Superior temporal gyrus (tissue), 1 donor: ENCODE measurements around the gene FEN1.

ENCODE experiments used
- DNase-seq: peaks from one replicate; pipeline ENCODE4 v3.0.0-alpha.2; 2016; ENCODE audit errors: extremely low spot score

The FEN1 gene

DNA sequence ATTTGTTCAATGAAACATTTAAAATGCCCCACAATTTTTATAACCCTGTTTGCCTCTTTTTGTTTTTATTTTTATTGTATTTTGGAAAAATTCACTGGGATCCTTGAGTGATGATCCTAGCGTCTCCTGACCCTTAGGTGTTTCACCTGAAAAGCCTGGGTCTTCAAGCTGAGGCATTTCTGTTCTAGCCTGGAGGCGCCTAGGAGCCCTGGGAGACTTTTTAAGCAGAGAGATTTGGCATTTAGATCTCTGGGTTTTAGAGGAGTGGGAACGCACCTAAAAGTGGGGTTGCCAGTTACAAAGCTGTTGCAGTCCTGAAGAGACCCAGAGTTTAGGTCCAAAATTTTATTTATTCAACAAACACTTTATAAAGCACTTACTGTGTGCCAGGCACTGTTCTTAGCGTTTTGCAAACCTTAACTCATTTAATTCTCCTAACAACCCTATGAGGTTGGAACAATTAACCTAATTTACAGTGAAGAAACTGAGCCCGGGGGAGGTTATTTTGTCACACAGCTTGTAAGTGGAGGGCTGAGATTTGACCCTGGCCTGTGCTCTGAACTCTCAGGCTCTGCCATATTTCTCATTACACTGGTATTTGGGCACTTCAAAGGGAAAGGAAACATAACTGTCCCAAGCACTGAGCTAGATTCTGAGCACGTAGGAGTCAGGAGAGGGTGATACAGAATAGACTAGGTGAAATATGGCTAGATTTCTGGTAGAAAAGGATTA is 24.9 kb downstream of the FEN1 start:
- no peak for DNase-seq

- DNase-seq = no peak
Measured at GRCh38 chr11:61820174-61820573, 27.5 kb downstream of the FEN1 start.

GRCh38 chr11:61826930-61827570 is 34.3 kb downstream of the FEN1 start:
- DNase-seq = peak; percentile 50

DNA sequence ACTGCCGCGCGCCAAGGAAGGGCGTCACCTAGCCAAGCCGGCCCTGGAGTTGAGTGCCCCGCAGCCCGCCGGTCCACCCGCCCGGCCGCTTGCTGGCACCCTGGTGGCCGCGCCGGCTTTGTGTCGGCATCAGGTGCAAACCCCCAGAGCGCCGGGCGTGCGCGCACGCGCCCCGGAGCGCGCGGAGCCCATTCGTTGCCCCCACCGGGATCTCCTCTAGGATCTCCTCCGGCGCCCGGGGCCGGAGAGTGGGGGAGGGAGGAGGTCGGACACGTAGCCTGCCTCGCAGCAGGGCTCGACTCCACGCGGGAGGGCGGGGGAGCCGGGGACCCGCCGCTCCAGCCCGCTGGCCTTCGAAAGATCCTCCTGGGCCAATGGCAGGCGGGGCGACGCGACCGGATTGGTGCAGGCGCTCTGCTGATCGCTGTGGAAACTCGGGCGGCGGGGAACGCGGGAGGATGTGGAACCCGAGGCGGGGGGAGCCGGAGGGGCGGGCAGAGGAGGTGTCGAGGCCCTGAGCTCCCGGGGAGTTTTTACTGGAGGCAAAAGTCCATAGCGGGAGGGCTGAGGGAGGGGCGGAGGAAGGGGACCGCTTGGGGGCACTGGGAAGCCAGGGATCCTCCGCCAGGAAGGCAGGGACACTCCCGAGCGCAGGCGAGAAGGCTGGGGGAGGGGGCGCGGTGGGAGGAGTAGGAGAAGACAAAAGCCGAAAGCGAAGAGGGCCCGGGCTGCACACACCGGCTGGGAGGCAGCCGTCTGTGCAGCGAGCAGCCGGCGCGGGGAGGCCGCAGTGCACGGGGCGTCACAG is 35.1 kb downstream of the FEN1 start, which contains the start of gene FADS2:
Gene FADS2 (plus strand): TSS at position 730 of the 808 bp plus-strand sequence. CDS start 91 bp downstream, outside the sequence.
- peak; percentile 87 for DNase-seq

GRCh38 chr11:61828379-61828628 is 35.6 kb downstream of the FEN1 start:
- DNase-seq = no peak

- peak; percentile 42 for DNase-seq
Measured at GRCh38 chr11:61828629-61829407, 36.1 kb downstream of the FEN1 start.

GRCh38 chr11:61829806-61830205 is 37.1 kb downstream of the FEN1 start:
- no peak for DNase-seq

GRCh38 chr11:61830237-61831105 is 37.8 kb downstream of the FEN1 start:
- DNase-seq = no peak

DNA sequence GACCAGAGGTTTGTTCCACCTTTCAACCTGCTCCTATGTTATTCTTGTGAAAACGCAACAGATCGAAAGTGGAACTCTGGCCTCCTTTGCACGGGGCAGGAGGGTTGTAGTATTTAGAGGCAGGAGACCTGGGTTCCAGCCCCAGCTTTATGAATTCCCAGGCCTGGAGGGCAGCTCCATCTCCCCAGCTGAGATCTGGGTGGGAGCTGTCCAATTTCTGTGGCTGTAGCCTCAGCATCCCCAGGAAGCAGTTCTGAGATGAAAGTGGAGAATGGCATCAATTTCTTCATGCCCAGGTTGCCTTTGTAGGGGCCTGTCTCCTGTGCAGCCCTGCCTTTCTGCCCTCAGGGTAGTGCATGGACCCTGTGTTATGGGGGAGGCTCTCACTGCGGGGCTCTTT is 39.5 kb downstream of the FEN1 start:
- no peak for DNase-seq

GRCh38 chr11:61832754-61833153 is 40.0 kb downstream of the FEN1 start:
- DNase-seq = no peak

DNA sequence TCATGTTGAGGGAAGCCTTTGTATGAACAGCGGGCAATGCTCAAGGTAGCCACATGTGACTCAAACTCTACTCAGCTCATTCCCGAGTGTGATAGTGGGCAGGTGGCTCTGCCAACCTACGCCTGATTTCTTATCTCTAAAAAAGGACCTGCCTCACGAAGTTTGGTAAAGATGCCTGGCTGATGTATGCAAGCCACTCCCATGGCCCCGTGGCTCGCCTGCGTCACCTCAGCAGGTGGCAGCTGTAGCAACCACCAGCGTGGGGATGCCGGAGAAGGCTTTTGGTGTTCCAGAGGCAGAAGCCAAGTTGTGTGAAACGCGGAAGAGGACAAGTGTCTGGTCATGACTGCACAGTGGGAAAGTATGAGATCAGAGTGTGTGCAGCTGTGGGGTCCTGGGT is 40.8 kb downstream of the FEN1 start:
- DNase-seq = no peak

GRCh38 chr11:61833926-61834277 is 41.2 kb downstream of the FEN1 start:
- DNase-seq = no peak

- peak; percentile 31 for DNase-seq
Measured at GRCh38 chr11:61834278-61835048, 41.8 kb downstream of the FEN1 start.

DNA sequence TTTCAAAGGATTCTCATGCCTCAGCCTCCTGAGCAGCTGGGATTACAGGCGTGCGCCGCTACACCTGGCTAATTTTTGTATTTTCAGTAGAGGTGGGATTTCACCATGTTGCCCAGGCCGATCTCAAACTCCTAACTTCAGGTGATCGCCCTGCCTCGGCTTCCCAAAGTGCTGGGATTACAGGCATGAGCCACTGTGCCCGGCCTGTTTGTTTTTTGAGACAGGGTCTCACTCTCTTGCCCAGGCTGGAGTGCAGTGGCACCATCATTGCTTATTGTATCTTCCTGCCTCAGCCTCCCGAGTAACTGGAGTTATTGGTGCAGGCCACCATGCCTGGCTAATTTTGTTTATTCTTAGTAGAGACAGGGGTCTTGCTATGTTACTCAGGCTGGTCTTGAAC is 43.5 kb downstream of the FEN1 start:
- no peak for DNase-seq

GRCh38 chr11:61837411-61838005 is 44.8 kb downstream of the FEN1 start:
- DNase-seq = no peak

DNA sequence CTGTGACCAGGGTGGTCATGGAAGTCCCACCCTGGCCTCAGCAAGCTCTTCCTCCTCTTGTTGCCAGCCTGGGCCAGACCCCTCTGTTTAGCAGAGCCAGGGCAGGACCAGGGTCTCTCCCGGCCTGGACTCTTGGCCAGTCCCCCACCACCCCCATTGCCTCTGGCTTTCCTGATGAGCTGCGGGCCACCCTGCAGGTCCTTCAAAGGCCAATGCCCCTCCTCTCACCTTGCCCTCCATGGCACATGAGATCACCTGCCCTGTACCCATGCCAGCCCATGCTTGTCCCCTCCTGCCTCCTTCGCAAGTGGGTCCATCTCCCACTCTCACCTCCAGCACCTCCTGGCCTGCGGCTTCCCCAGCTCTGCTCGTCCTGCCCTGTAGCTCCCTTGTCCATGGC is 45.8 kb downstream of the FEN1 start:
- DNase-seq = no peak

DNA sequence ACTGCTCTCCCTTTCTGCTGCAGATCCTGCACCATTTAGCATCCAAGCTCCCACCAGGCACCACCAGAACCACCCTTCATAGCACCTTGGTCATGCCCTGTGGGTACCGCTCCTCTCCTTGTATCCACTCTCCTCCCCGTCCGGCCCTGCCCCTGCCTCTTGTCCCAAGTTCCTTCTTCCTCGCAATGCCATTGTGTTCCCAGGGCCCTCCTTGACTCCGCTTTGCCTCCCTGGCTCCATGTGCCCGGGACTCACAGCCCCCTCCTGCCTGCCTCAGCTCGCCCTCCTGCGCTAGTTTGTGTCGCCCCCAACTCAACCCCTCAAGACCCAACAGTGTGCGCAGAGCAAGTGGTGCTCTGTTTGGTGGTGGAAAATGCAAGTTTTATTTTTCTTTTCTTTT is 46.2 kb downstream of the FEN1 start:
- no peak for DNase-seq

DNA sequence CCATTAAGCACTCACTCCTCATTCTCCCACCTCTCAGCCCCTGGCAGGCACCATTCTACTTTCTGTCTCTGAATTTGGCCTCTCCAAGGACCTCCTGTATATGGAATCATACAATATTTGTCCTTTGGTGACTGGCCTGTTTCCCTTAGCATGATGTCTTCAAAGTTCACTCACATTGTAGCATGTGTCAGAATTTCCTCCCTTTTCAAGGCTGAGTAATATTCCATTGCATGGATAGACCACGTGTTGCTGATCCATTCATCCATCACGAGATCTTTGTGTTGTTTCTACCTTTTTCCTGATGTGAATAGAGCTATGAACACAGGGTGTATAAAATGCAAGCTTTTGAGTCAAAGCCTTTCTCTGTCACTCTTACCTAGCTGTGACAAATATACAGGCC is 47.0 kb downstream of the FEN1 start:
- DNase-seq = no peak

DNA sequence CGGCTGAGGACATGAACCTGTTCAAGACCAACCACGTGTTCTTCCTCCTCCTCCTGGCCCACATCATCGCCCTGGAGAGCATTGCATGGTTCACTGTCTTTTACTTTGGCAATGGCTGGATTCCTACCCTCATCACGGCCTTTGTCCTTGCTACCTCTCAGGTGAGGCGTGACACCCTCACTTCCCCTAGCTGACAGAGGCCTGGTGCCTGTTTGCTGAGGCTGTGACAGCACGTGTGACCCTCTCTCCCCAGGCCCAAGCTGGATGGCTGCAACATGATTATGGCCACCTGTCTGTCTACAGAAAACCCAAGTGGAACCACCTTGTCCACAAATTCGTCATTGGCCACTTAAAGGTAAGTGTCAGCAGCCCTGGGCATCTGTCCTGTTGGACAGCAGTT is 47.7 kb downstream of the FEN1 start:
- DNase-seq = no peak
